Lower leg skin (tissue), 3 donors: ENCODE data around the gene CELA2B.

Experiments used
- CTCF ChIP-seq, 3 donors: fragments of 450-650 bp; IDR thresholded peaks; one replicate each; pipeline ENCODE4 v1.5.1; 2016; ENCODE audit warnings: antibody characterized with exemption in 3 of 3, mild to moderate bottlenecking in 3 of 3, moderate library complexity in 2 of 3
- POLR2A ChIP-seq, 2 donors: fragments of 450-650 bp; IDR thresholded peaks; one replicate each; pipeline ENCODE4 v1.6.1; 2016 to 2017; ENCODE audit warnings: antibody characterized with exemption in 2 of 2, mild to moderate bottlenecking in 1 of 2, moderate library complexity in 1 of 2

GRCh38 chr1:15442759-15443158 is 33.1 kb upstream of the CELA2B start:
- TF ChIP-seq CTCF (IDR thresholded peaks at IDR 0.05) = no peak
- TF ChIP-seq POLR2A (IDR thresholded peaks at IDR 0.05) = no peak
